B cell (primary cell): ENCODE results near the gene STX10. TPM values are rescaled to one million over a fixed set of nuclear protein-coding genes. Genes with fewer than 3 reads are reported as not detected.
A peak's percentile ranks its signal among the peaks of the same experiment; 100 is the strongest.

Experiments
- ATAC-seq: fragments of 200-7000 bp; cut with Tn5 transposase; one replicate; pipeline ENCODE4 v1.10.0; 2021; ENCODE audit warnings: low read depth, mild to moderate bottlenecking, moderate number of reproducible peaks, moderate library complexity
- CTCF ChIA-PET: fragments of 350-600 bp; sonication (Branson Sonifier 250); formaldehyde crosslinking; loops from one replicate; lab custom pipeline; 2021; ENCODE audit warnings: antibody characterized with exemption, inconsistent platforms; lab: Charles Lee
- POLR2A ChIA-PET: fragments of 350-600 bp; sonication (Branson Sonifier 250); formaldehyde crosslinking; loops from one replicate; lab custom pipeline; 2021; ENCODE audit warnings: antibody characterized with exemption; lab: Charles Lee
- DNase-seq: peaks from one replicate; pipeline ENCODE4 v3.0.0; 2013
- H2AFZ ChIP-seq: 2 replicates; pipeline ENCODE4 v1.6.1; 2012; ENCODE audit warnings: mild to moderate bottlenecking, low read depth, low read length; ENCODE audit not compliant: insufficient read depth, poor library complexity, severe bottlenecking
- H3K27ac ChIP-seq, 2 donors: 1 replicate in 1 of 2; 2 replicates in 1 of 2; pipeline ENCODE4 v1.5.1; 2012 to 2013; ENCODE audit warnings: low read length in 2 of 2, mild to moderate bottlenecking in 2 of 2, moderate library complexity in 1 of 2
- H3K27me3 ChIP-seq, 4 experiments: fragments of 200-600 bp in 1 of 4; sonication (generic) in 1 of 4; replicated peaks in 1 of 4; 1 replicate in 2 of 4; 2 replicates in 2 of 4; pipeline versions ENCODE4 v1.6.1 to v1.7.0; 2013 to 2016; ENCODE audit warnings: low read length in 3 of 4, mild to moderate bottlenecking in 2 of 4, mixed read lengths in 1 of 4, moderate library complexity in 1 of 4; ENCODE audit not compliant: insufficient read depth in 4 of 4, control insufficient read depth in 3 of 4; ENCODE audit errors: control extremely low read depth in 1 of 4
- H3K36me3 ChIP-seq, 2 experiments: replicated peaks in 1 of 2; 1 replicate in 1 of 2; 2 replicates in 1 of 2; pipeline versions ENCODE4 v1.6.1 to v1.7.1; 2013; ENCODE audit warnings: low read length in 1 of 2; ENCODE audit not compliant: insufficient read depth in 2 of 2, control insufficient read depth in 1 of 2; ENCODE audit errors: control extremely low read depth in 1 of 2, extremely low read depth in 1 of 2
- H3K4me1 ChIP-seq, 2 donors: fragments of 200-600 bp in 1 of 2; sonication (generic) in 1 of 2; 1 replicate in 1 of 2; 2 replicates in 1 of 2; pipeline versions ENCODE4 v1.5.1 to v1.6.1; 2013 to 2017; ENCODE audit warnings: low read length in 2 of 2; ENCODE audit not compliant: control insufficient read depth in 2 of 2, insufficient read depth in 2 of 2
- H3K4me2 ChIP-seq: replicated peaks from 2 replicates; pipeline ENCODE3; 2012; ENCODE audit warnings: mild to moderate bottlenecking, low read depth, low read length; ENCODE audit not compliant: poor library complexity, severe bottlenecking
- H3K4me3 ChIP-seq, 5 experiments: fragments of 200-600 bp in 1 of 5; sonication (generic) in 1 of 5; 1 replicate in 3 of 5; 2 replicates in 2 of 5; pipeline versions ENCODE4 v1.5.1 to v1.7.0; 2011 to 2016; ENCODE audit warnings: low read length in 4 of 5, mild to moderate bottlenecking in 4 of 5, low read depth in 2 of 5, control low read depth in 1 of 5, moderate library complexity in 1 of 5; ENCODE audit not compliant: insufficient read depth in 1 of 5; ENCODE audit errors: control extremely low read depth in 1 of 5, extremely low read depth in 1 of 5
- H3K79me2 ChIP-seq: fragments of 200-600 bp; sonication (generic); one replicate; pipeline ENCODE4 v1.6.0; 2016; ENCODE audit warnings: low read length; ENCODE audit not compliant: control insufficient read depth, insufficient read depth
- H3K9ac ChIP-seq: fragments of 200-600 bp; sonication (generic); 2 replicates; pipeline ENCODE4 v1.6.1; 2017; ENCODE audit warnings: mild to moderate bottlenecking, low read length, moderate library complexity
- H3K9me3 ChIP-seq, 3 donors: one replicate each; pipeline versions ENCODE4 v1.6.1 to v1.7.1; 2013; ENCODE audit warnings: low read length in 2 of 3; ENCODE audit not compliant: control insufficient read depth in 2 of 3, insufficient read depth in 1 of 3; ENCODE audit errors: control extremely low read depth in 1 of 3
- H4K20me1 ChIP-seq: 2 replicates; pipeline ENCODE4 v1.6.0; 2012; ENCODE audit warnings: mild to moderate bottlenecking, low read length; ENCODE audit not compliant: insufficient read depth, control insufficient read depth, poor library complexity, severe bottlenecking
- H3K27ac Mint-ChIP-seq: one replicate; pipeline ENCODE4 v1.8.0; 2021; ENCODE audit warnings: mixed read lengths
- H3K27me3 Mint-ChIP-seq: one replicate; pipeline ENCODE4 v1.8.0; 2021; ENCODE audit warnings: mixed read lengths
- H3K4me1 Mint-ChIP-seq: one replicate; pipeline ENCODE4 v1.8.0; 2021; ENCODE audit warnings: mixed read lengths
- H3K4me3 Mint-ChIP-seq: one replicate; pipeline ENCODE4 v1.8.0; 2021; ENCODE audit warnings: mixed read lengths
- H3K9me3 Mint-ChIP-seq: one replicate; pipeline ENCODE4 v1.8.0; 2022; ENCODE audit warnings: mixed read lengths; ENCODE audit not compliant: insufficient read depth
- CTCF ChIP-seq: fragments of 200-600 bp; IDR thresholded peaks from one replicate; pipeline ENCODE4 v1.8.0; 2022; ENCODE audit warnings: antibody characterized with exemption, mild to moderate bottlenecking
- EZH2 ChIP-seq: IDR thresholded peaks from 2 replicates; pipeline ENCODE4 v1.6.1; 2012; ENCODE audit warnings: borderline replicate concordance, low read depth, mild to moderate bottlenecking, moderate library complexity, low read length; ENCODE audit not compliant: insufficient read depth, poor library complexity, severe bottlenecking
- WGBS: methylation state at CpG from one replicate; pipeline ENCODE4 v1.1.5; 2013; ENCODE audit warnings: missing lambda C conversion rate; ENCODE audit not compliant: insufficient coverage; 5-methylcytosine and 5-hydroxymethylcytosine counted together
- intact Hi-C: fragments of 100-400 bp; cut with micrococcal nuclease; formaldehyde crosslinking; loops from one replicate; pipeline ENCODE4 v1.10.0; 2022
- polyA plus RNA-seq: library from polyadenylated mRNA; depleted of rRNA; stranded (reverse); fragments of >200 nt; gene quantifications from 2 replicates; pipeline ENCODE4 v1.2.3, GENCODE V29; 2012
- total RNA-seq, 2 donors: library from RNA; stranded (reverse); fragments of 120-200 nt in 1 of 2; gene quantifications; 1 replicate in 1 of 2; 2 replicates in 1 of 2; pipeline versions ENCODE4 v1.2.3 to v1.2.4, GENCODE V29; 2013 to 2022

The STX10 gene
- total and polyA plus RNA-seq, 2 donors (not counting 1 experiment from before 2014, with no cell fraction given): 59.0 to 147 TPM

GRCh38 chr19:13120817-13121216 lies 29.4 kb downstream of the STX10 start:
- CTCF ChIA-PET: interaction anchor here (0.7 to 1.3 kb wide), 3 partner anchors 12 to 89 kb away, joined by 3 read pairs; no protein-coding TSS in a partner anchor
- H4K20me1 ChIP-seq: peaks cover 31% of the 10 kb centered on the region

DNA sequence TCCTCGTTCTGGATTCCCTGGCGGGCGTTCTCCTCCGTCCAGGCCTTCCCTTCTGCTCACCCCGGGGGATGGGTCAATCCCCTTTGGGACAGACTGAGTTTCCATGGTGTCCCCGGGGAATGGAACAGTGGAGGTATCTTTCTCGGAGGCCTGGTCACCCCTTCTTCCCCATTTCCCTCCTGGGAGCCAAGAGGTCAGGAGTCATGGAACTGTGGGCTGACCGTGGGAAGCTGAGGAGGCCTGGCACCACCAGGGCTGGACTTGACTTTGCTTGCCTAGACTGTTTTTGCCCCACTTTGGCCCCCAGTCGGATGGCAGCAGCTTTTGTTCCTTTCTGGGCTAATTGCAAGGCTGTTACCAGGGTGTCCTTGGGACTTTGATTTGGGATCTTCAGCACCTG lies 30.1 kb downstream of the STX10 start:
- Mint-ChIP-seq H3K4me3 (peak overlapping the region; percentile 80), H3K27me3 (no peaks in the 10 kb centered on the region), H3K27ac (peak overlapping the region; percentile 72), H3K4me1 (peaks cover 54% of the 10 kb centered on the region), H3K9me3 (no peaks in the 10 kb centered on the region)
- Histone ChIP-seq H3K4me2 (peak overlapping the region; percentile 97), H3K9me3 (peaks cover 0 to 4% (median 0%) of the 10 kb centered on the region in 3 donors), H3K27ac (no peak overlapping the region), H3K36me3 (peaks cover 0 to under 1% of the 10 kb centered on the region in 2 experiments), H3K4me3 (no peak overlapping the region), H3K27me3 (no peaks in the 10 kb centered on the region), H2AFZ (no peak overlapping the region), H3K79me2 (peaks cover 76% of the 10 kb centered on the region), H3K9ac (no peak overlapping the region), H3K4me1 (peaks cover 26 to 46% of the 10 kb centered on the region in 2 donors), H4K20me1 (peaks cover 38% of the 10 kb centered on the region)
- intact Hi-C loops: no loop called here
- WGBS: 92% methylated on average over 7 of the region's 9 CpGs
- TF ChIP-seq EZH2 (no peak), CTCF (no peak)
- ATAC-seq (no peak), DNase-seq (no peak)
- CTCF ChIA-PET: interaction anchor here (0.6 to 1.3 kb wide), 3 partner anchors 13 to 28 kb away, joined by 3 read pairs; no protein-coding TSS in a partner anchor
- POLR2A ChIA-PET: no interaction called here

More at GRCh38 chr19:13120817-13121216, 29.4 kb downstream of the STX10 start:
- H3K9me3 ChIP-seq: peaks cover 0 to 4% (median 0%) of the 10 kb centered on the region in 3 donors
- H3K4me3 ChIP-seq: no peak overlapping the region
- peaks cover 72% of the 10 kb centered on the region for H3K79me2 ChIP-seq
- DNase-seq (no peak), ATAC-seq (no peak)
- Mint-ChIP-seq H3K27ac (no peak overlapping the region), H3K4me1 (peaks cover 48% of the 10 kb centered on the region), H3K27me3 (no peaks in the 10 kb centered on the region), H3K9me3 (no peaks in the 10 kb centered on the region), H3K4me3 (peak overlapping the region; percentile 41)
- no peak overlapping the region for H3K4me2 ChIP-seq
- 91% methylated on average over 8 of the region's 10 CpGs for WGBS
- H3K27ac ChIP-seq: no peak overlapping the region
- POLR2A ChIA-PET: no interaction called here
- H3K9ac ChIP-seq: no peak overlapping the region
- H2AFZ ChIP-seq: no peak overlapping the region
- no peaks in the 10 kb centered on the region for H3K36me3 ChIP-seq
- TF ChIP-seq EZH2 (no peak), CTCF (no peak)
- H3K4me1 ChIP-seq: peaks cover 21 to 40% of the 10 kb centered on the region in 2 donors
- intact Hi-C loops: no loop called here
- no peaks in the 10 kb centered on the region for H3K27me3 ChIP-seq
